HG03108 (cell line): ENCODE results near the gene P2RX3.

Experiments
- ATAC-seq: cut with Tn5 transposase; IDR thresholded peaks from one replicate; pipeline ENCODE4 v1.9.1; 2021; ENCODE audit warnings: moderate library complexity; ENCODE audit not compliant: unreplicated experiment

Gene P2RX3

GRCh38 chr11:57414612-57415212 lies 76.6 kb downstream of the P2RX3 start:
- ATAC-seq, result no peak

GRCh38 chr11:57416436-57416835 lies 78.3 kb downstream of the P2RX3 start:
- ATAC-seq, result no peak

- no peak for ATAC-seq
Observed at GRCh38 chr11:57417056-57417455, 78.9 kb downstream of the P2RX3 start.

GRCh38 chr11:57418131-57418530 lies 80.0 kb downstream of the P2RX3 start:
- ATAC-seq, result no peak

GRCh38 chr11:57419146-57419545 lies 81.0 kb downstream of the P2RX3 start:
- no peak for ATAC-seq

- no peak for ATAC-seq
Observed at GRCh38 chr11:57421066-57421465, 82.9 kb downstream of the P2RX3 start.

GRCh38 chr11:57421805-57422204 lies 83.7 kb downstream of the P2RX3 start:
- ATAC-seq, result no peak
